LNCaP clone FGC (cell line): ENCODE data around the gene NUDT3.

ENCODE experiments used
- DNase-seq: peaks from one replicate; pipeline ENCODE4 v3.0.0-alpha.2; 2011; ENCODE audit warnings: low read depth
- H3K4me3 ChIP-seq: 2 replicates; pipeline ENCODE4 v1.5.1; 2011; ENCODE audit warnings: mild to moderate bottlenecking, low read depth, low read length, control low read depth
- CTCF ChIP-seq: IDR thresholded peaks from 2 replicates; pipeline ENCODE4 v1.5.1; 2012; ENCODE audit warnings: mild to moderate bottlenecking; ENCODE audit not compliant: control insufficient read depth, insufficient read depth; ENCODE audit errors: extremely low read depth

Gene NUDT3

GRCh38 chr6:34301408-34301807 is 91.1 kb downstream of the NUDT3 start:
- DNase-seq = no peak
- H3K4me3 ChIP-seq = no peak overlapping the region
- no peak for TF ChIP-seq CTCF

- TF ChIP-seq CTCF = no peak
- H3K4me3 ChIP-seq = no peak overlapping the region
- DNase-seq = no peak
Observed at GRCh38 chr6:34300332-34300751, 92.1 kb downstream of the NUDT3 start.

GRCh38 chr6:34298941-34299340 is 93.5 kb downstream of the NUDT3 start:
- DNase-seq = no peak
- no peak overlapping the region for H3K4me3 ChIP-seq
- TF ChIP-seq CTCF = no peak

GRCh38 chr6:34295721-34296120 is 96.7 kb downstream of the NUDT3 start:
- no peak for TF ChIP-seq CTCF
- no peak overlapping the region for H3K4me3 ChIP-seq
- DNase-seq = no peak

- DNase-seq = no peak
- H3K4me3 ChIP-seq = no peak overlapping the region
- no peak for TF ChIP-seq CTCF
Observed at GRCh38 chr6:34292954-34293353, 99.5 kb downstream of the NUDT3 start.

GRCh38 chr6:34289137-34289536 is 103.3 kb downstream of the NUDT3 start:
- DNase-seq = no peak
- TF ChIP-seq CTCF = no peak
- no peak overlapping the region for H3K4me3 ChIP-seq

GRCh38 chr6:34288581-34288980 is 103.9 kb downstream of the NUDT3 start:
- no peak for TF ChIP-seq CTCF
- DNase-seq = no peak
- H3K4me3 ChIP-seq = no peak overlapping the region
